HCT116 (cell line): ENCODE data around the gene SPATA22. TPM values are rescaled to one million over a fixed set of nuclear protein-coding genes. Genes with fewer than 3 reads are reported as not detected.
"Not testable (repeated sequence)": the region's sequence is repeated elsewhere in the genome, so short reads cannot be mapped to it uniquely, and the experiment has no call there.

ENCODE experiments used
- ATAC-seq: fragments of 200-7000 bp; cut with Tn5 transposase; 2 replicates; pipeline ENCODE4 v1.9.1; 2020; ENCODE audit warnings: mild to moderate bottlenecking, moderate library complexity
- BruUV-seq: library from RNA; stranded (reverse); fragments of 400-500 nt; replicated peaks from 2 replicates; lab custom pipeline; 2021; lab: Mats Ljungman, UMichigan
- CTCF ChIA-PET: fragments of 300-600 bp; sonication (Branson Sonifier 250); formaldehyde crosslinking; loops from one replicate; lab custom pipeline; 2021; ENCODE audit warnings: antibody characterized with exemption; lab: Charles Lee
- POLR2A ChIA-PET: fragments of 300-600, 350-600 bp; sonication (Branson Sonifier 250); formaldehyde crosslinking; loops from one replicate; lab custom pipeline; 2021; ENCODE audit warnings: antibody characterized with exemption; lab: Charles Lee
- RAD21 ChIA-PET, 2 experiments: fragments of 300-600 bp; sonication (Branson Sonifier 250); formaldehyde crosslinking; loops; one replicate each; lab custom pipeline; 2023; ENCODE audit warnings: low total read pairs in 2 of 2; ENCODE audit not compliant: uncharacterized antibody in 2 of 2, unreplicated experiment in 2 of 2, low non-redundant PET in 1 of 2; lab: Charles Lee
- DNase-seq: peaks from one replicate; pipeline ENCODE4 v3.0.0-alpha.2; 2010; ENCODE audit warnings: low read depth, low spot score
- H2AFZ ChIP-seq: fragments of 200-600 bp; shearing (Covaris generic), sonication (generic); 2 replicates; pipeline ENCODE4 v1.6.1; 2017; ENCODE audit warnings: low read depth, mixed run types, mixed read lengths, antibody characterized with exemption, low read length; ENCODE audit not compliant: poor library complexity, severe bottlenecking
- H3K27ac ChIP-seq: 2 replicates; pipeline ENCODE4 v1.5.1; 2012; ENCODE audit warnings: low read depth, low read length
- H3K27me3 ChIP-seq: fragments of 200-600 bp; sonication (generic); 2 replicates; pipeline ENCODE4 v1.6.1; 2016; ENCODE audit warnings: mixed run types, low read length, mixed read lengths; ENCODE audit not compliant: insufficient read depth
- H3K36me3 ChIP-seq, 2 experiments: fragments of 200-500 bp in 1 of 2; fragments of 200-600 bp in 1 of 2; sonication (Bioruptor generic) in 1 of 2; sonication (generic) in 1 of 2; 2 replicates each; pipeline versions ENCODE4 v1.5.1 to v1.6.1; 2014 to 2016; ENCODE audit warnings: low read length in 2 of 2, inconsistent platforms in 1 of 2, mixed read lengths in 1 of 2, mixed run types in 1 of 2; ENCODE audit not compliant: insufficient read depth in 2 of 2, control insufficient read depth in 1 of 2
- H3K4me1 ChIP-seq, 2 experiments: fragments of 200-600 bp in 1 of 2; sonication (generic) in 1 of 2; 2 replicates each; pipeline versions ENCODE4 v1.5.1 to v1.6.1; 2012 to 2017; ENCODE audit warnings: low read length in 2 of 2, inconsistent platforms in 1 of 2, mild to moderate bottlenecking in 1 of 2, mixed read lengths in 1 of 2, mixed run types in 1 of 2, moderate library complexity in 1 of 2; ENCODE audit not compliant: insufficient read depth in 2 of 2, control insufficient read depth in 1 of 2
- H3K4me2 ChIP-seq: fragments of 200-600 bp; sonication (generic); 2 replicates; pipeline ENCODE4 v1.6.1; 2017; ENCODE audit warnings: mixed run types, low read length, mixed read lengths
- H3K4me3 ChIP-seq, 2 experiments: fragments of 200-600 bp in 1 of 2; sonication (generic) in 1 of 2; replicated peaks in 1 of 2; 2 replicates each; pipeline ENCODE4 v1.5.1; 2011 to 2016; ENCODE audit warnings: low read length in 2 of 2, control low read depth in 1 of 2, low read depth in 1 of 2, mild to moderate bottlenecking in 1 of 2, mixed read lengths in 1 of 2, mixed run types in 1 of 2
- H3K79me2 ChIP-seq: fragments of 200-600 bp; sonication (generic); 2 replicates; pipeline ENCODE4 v1.6.1; 2017; ENCODE audit warnings: mild to moderate bottlenecking, mixed run types, low read length, moderate library complexity, mixed read lengths; ENCODE audit not compliant: insufficient read depth
- H3K9ac ChIP-seq: fragments of 200-600 bp; sonication (generic); 2 replicates; pipeline ENCODE4 v1.6.1; 2016; ENCODE audit warnings: low read length, mixed read lengths
- H3K9me2 ChIP-seq: fragments of 200-600 bp; sonication (generic), shearing (Covaris generic); 2 replicates; pipeline ENCODE4 v1.6.1; 2017; ENCODE audit warnings: mixed run types, mild to moderate bottlenecking, moderate library complexity; ENCODE audit not compliant: insufficient read depth
- H3K9me3 ChIP-seq, 2 experiments: fragments of 200-500 bp in 1 of 2; fragments of 200-600 bp in 1 of 2; sonication (Bioruptor generic) in 1 of 2; sonication (generic) in 1 of 2; 2 replicates each; pipeline ENCODE4 v1.6.1; 2014 to 2017; ENCODE audit warnings: low read length in 2 of 2, mixed read lengths in 2 of 2, inconsistent platforms in 1 of 2, low read depth in 1 of 2, mild to moderate bottlenecking in 1 of 2, mixed run types in 1 of 2, moderate library complexity in 1 of 2; ENCODE audit not compliant: control insufficient read depth in 1 of 2, insufficient read depth in 1 of 2
- H4K20me1 ChIP-seq: fragments of 200-600 bp; sonication (generic), shearing (Covaris generic); 2 replicates; pipeline ENCODE4 v1.6.1; 2017; ENCODE audit warnings: mixed run types, mild to moderate bottlenecking, moderate library complexity; ENCODE audit not compliant: insufficient read depth
- ATF3 ChIP-seq: IDR thresholded peaks from 2 replicates; pipeline ENCODE4 v1.6.1; 2012
- CEBPB ChIP-seq: IDR thresholded peaks from 2 replicates; pipeline ENCODE4 v1.6.1; 2012; ENCODE audit warnings: low read depth
- EZH2 ChIP-seq: fragments of 200-600 bp; sonication (generic); IDR thresholded peaks from 2 replicates; pipeline ENCODE4 v1.6.1; 2017; ENCODE audit warnings: antibody characterized with exemption, mixed run types
- FOSL1 ChIP-seq: IDR thresholded peaks from 2 replicates; pipeline ENCODE4 v1.6.1; 2012; ENCODE audit warnings: low read depth
- JUND ChIP-seq: IDR thresholded peaks from 2 replicates; pipeline ENCODE4 v1.6.1; 2012
- POLR2AphosphoS5 ChIP-seq: IDR thresholded peaks from 2 replicates; pipeline ENCODE4 v1.6.1; 2011; ENCODE audit warnings: mild to moderate bottlenecking, low read depth, low read length, moderate library complexity
- SP1 ChIP-seq: IDR thresholded peaks from 2 replicates; pipeline ENCODE4 v1.6.1; 2012; ENCODE audit warnings: low read depth
- SRF ChIP-seq: IDR thresholded peaks from 2 replicates; pipeline ENCODE4 v1.6.1; 2012; ENCODE audit warnings: low read depth
- YY1 ChIP-seq: IDR thresholded peaks from 2 replicates; pipeline ENCODE4 v1.6.1; 2011; ENCODE audit warnings: low read length, low read depth, moderate library complexity, mild to moderate bottlenecking; ENCODE audit not compliant: insufficient replicate concordance; ENCODE audit errors: extremely low read depth
- ZNF274 ChIP-seq: fragments of 200-500 bp; sonication (Bioruptor generic); IDR thresholded peaks from 2 replicates; pipeline ENCODE4 v1.6.1; 2014; ENCODE audit warnings: mild to moderate bottlenecking, low read depth, low read length, inconsistent platforms
- intact Hi-C: fragments of 100-400 bp; cut with micrococcal nuclease; formaldehyde crosslinking; loops from 2 replicates; pipeline ENCODE4 v1.10.0; 2022
- total RNA-seq: library from RNA; stranded (reverse); gene quantifications from one replicate; pipeline ENCODE4 v1.2.1, GENCODE V29; 2021; ENCODE audit not compliant: unreplicated experiment
- TF ChIP-seq, protein P1 (sequence below), 3 experiments: fragments of 200-600 bp in 1 of 3; sonication (generic) in 1 of 3; IDR thresholded peaks in 2 of 3; conservative IDR thresholded peaks in 1 of 3; 2 replicates each; pipeline ENCODE4 v1.5.1; 2012 to 2017; ENCODE audit warnings: low read depth in 2 of 3, low read length in 2 of 3, antibody characterized with exemption in 1 of 3, borderline replicate concordance in 1 of 3, control low read depth in 1 of 3, mild to moderate bottlenecking in 1 of 3, mixed read lengths in 1 of 3, mixed run types in 1 of 3, moderate library complexity in 1 of 3; ENCODE audit not compliant: insufficient read depth in 1 of 3

The SPATA22 gene
- total RNA-seq, 1 experiment from 2014 or later, result not detected

DNA sequence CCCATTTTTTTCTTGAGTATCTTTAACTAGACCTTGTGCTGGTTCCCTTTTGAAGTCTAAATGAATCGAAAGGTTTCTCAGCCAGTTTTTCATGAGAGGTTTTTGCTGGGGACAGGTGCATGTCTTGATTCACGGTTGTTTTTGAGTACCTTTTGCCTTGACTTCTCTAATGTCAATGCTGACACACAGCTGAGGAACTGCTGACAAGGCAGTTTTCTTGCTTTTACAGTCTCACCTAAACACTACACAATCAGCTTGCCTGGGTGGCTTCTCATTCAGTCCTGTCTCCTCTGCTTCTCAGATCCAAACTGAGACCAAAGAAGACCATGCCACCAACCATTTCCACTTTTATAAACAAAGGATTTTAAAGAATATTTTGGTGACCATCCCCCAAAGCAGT is 53.4 kb downstream of the SPATA22 start (continued):
- TF ChIP-seq, protein P1, sequence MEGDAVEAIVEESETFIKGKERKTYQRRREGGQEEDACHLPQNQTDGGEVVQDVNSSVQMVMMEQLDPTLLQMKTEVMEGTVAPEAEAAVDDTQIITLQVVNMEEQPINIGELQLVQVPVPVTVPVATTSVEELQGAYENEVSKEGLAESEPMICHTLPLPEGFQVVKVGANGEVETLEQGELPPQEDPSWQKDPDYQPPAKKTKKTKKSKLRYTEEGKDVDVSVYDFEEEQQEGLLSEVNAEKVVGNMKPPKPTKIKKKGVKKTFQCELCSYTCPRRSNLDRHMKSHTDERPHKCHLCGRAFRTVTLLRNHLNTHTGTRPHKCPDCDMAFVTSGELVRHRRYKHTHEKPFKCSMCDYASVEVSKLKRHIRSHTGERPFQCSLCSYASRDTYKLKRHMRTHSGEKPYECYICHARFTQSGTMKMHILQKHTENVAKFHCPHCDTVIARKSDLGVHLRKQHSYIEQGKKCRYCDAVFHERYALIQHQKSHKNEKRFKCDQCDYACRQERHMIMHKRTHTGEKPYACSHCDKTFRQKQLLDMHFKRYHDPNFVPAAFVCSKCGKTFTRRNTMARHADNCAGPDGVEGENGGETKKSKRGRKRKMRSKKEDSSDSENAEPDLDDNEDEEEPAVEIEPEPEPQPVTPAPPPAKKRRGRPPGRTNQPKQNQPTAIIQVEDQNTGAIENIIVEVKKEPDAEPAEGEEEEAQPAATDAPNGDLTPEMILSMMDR (IDR thresholded peaks at IDR 0.05 in 2 of 3, conservative IDR thresholded peaks at IDR 0.05 in 1 of 3; ENCODE audit: borderline replicate concordance in 1 of 3, insufficient read depth in 1 of 3, low read depth in 2 of 3, low read length in 2 of 3), result no peak
- no peak for TF ChIP-seq SP1
- TF ChIP-seq ATF3, result no peak
- TF ChIP-seq FOSL1, result no peak
- TF ChIP-seq ZNF274, result no peak
- TF ChIP-seq POLR2AphosphoS5, result no peak
- no peak for TF ChIP-seq SRF
- TF ChIP-seq CEBPB, result no peak
- TF ChIP-seq EZH2, result no peak
- no peak for TF ChIP-seq JUND

DNA sequence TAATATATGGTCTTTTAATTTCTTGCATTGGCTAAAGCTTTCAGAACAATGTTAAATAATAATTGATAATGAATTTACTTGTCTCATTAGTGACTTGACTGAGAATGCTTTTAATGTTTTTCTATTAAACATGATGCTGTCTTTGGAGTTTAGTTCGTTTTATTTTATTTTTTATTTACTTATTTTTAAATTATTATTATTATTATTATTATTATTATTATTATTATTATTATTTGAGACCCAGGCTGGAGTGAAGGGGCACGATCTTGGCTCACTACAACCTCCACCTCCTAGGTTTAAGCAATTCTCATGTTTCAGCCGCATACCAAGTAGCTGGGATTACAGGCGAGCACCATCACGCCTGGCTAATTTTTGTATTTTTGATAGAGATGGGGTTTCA is 56.0 kb downstream of the SPATA22 start:
- no TSS peak for BruUV-seq
- H3K27me3 ChIP-seq, result peaks cover 21% of the 10 kb centered on the region; the same call in 1 of the 2 replicates
- CTCF ChIA-PET, result no interaction called here
- H3K27ac ChIP-seq, result no peak overlapping the region
- no peak overlapping the region for H3K4me3 ChIP-seq
- H3K4me1 ChIP-seq, result no peaks in the 10 kb centered on the region
- no peaks in the 10 kb centered on the region for H3K9me3 ChIP-seq
- ATAC-seq (no peak), DNase-seq (no peak)
- TF ChIP-seq CEBPB (no peak), EZH2 (no peak), SP1 (no peak), SRF (no peak), YY1 (no peak)
- no peak overlapping the region for H3K9ac ChIP-seq
- H3K36me3 ChIP-seq, result no peaks in the 10 kb centered on the region
- RAD21 ChIA-PET, result no interaction called here
- H3K79me2 ChIP-seq, result no peaks in the 10 kb centered on the region
- no peak overlapping the region for H2AFZ ChIP-seq
- no peaks in the 10 kb centered on the region for H4K20me1 ChIP-seq
- H3K4me2 ChIP-seq, result no peak overlapping the region
- intact Hi-C loops, result no loop called here
- POLR2A ChIA-PET, result no interaction called here
- no peaks in the 10 kb centered on the region for H3K9me2 ChIP-seq

- ATAC-seq, DNase-seq, H3K4me1 ChIP-seq, H3K36me3 ChIP-seq, RAD21 ChIA-PET, intact Hi-C loops, POLR2A ChIA-PET, H3K9ac ChIP-seq, H3K9me2 ChIP-seq, H3K79me2 ChIP-seq, H3K4me2 ChIP-seq, H3K9me3 ChIP-seq, CTCF ChIA-PET, H2AFZ ChIP-seq, H3K27me3 ChIP-seq, H3K4me3 ChIP-seq, H4K20me1 ChIP-seq, BruUV-seq, H3K27ac ChIP-seq: not testable (repeated sequence)
Measured at GRCh38 chr17:3412216-3412615, 59.4 kb downstream of the SPATA22 start.
